Measurements from ENCODE around the gene NEDD4.

Gene NEDD4

GRCh38 chr15:55819397-55820034 is 173.9 kb downstream of the NEDD4 start:
- POLR2A ChIA-PET, result interaction anchor here (0.6 kb wide), 1 partner anchor 73 kb away, joined by 4 read pairs; no protein-coding TSS in a partner anchor
- Histone ChIP-seq H3K27ac (ENCODE audit: insufficient read depth in 1 of 2, low read depth in 1 of 2, low read length in 2 of 2, poor library complexity in 1 of 2, severe bottlenecking in 2 of 2) (no peak overlapping the region), H3K36me3 (ENCODE audit: control insufficient read depth in 4 of 4, insufficient read depth in 4 of 4, low read length in 3 of 4) (no peaks in the 10 kb centered on the region), H3K9me3 (ENCODE audit: control extremely low read depth in 1 of 5, control insufficient read depth in 4 of 5, insufficient read depth in 2 of 5, low read depth in 1 of 5, low read length in 4 of 5) (no peaks in the 10 kb centered on the region), H3K27me3 (replicated peaks in 2 of 5; ENCODE audit: control insufficient read depth in 4 of 5, insufficient read depth in 5 of 5, low read length in 4 of 5) (no peaks in the 10 kb centered on the region), H3K4me1 (ENCODE audit: control extremely low read depth in 1 of 4, control insufficient read depth in 4 of 4, insufficient read depth in 4 of 4, low read length in 3 of 4) (no peaks in the 10 kb centered on the region), H3K4me3 (ENCODE audit: control insufficient read depth in 1 of 7, extremely low read depth in 1 of 7, insufficient read depth in 4 of 7, low read depth in 2 of 7, low read length in 6 of 7) (no peak overlapping the region)
- no peak for DNase-seq
- WGBS (ENCODE audit: insufficient coverage), result 97% methylated on average over 7 of the region's 10 CpGs
- CTCF ChIA-PET, result interaction anchor here (0.9 to 1.4 kb wide), 2 partner anchors 11 to 24 kb away, joined by 3 read pairs; no protein-coding TSS in a partner anchor

DNA sequence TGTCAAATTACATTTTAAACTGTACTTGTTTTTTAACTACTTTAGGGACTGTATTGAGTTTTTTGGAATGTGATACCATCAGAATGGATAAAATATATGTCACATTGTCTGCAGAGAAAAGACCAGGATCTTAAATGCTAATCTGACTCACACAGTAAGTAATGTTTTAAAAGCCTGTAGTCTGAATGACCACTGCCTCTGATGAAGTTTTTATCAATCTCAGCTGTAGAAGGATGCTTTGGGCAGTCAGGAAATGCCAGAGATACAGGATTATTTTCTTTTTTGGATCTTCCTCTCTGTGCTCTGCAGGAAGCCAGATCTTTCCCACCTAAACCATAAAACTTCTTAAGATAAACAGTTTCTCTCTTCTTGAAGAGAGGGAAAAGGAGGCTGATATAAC is 177.4 kb downstream of the NEDD4 start:
- Histone ChIP-seq H3K27ac (ENCODE audit: insufficient read depth in 1 of 2, low read depth in 1 of 2, low read length in 2 of 2, poor library complexity in 1 of 2, severe bottlenecking in 2 of 2) (no peak overlapping the region), H3K9me3 (ENCODE audit: control extremely low read depth in 1 of 5, control insufficient read depth in 4 of 5, insufficient read depth in 2 of 5, low read depth in 1 of 5, low read length in 4 of 5) (no peaks in the 10 kb centered on the region), H3K27me3 (replicated peaks in 2 of 5; ENCODE audit: control insufficient read depth in 4 of 5, insufficient read depth in 5 of 5, low read length in 4 of 5) (no peaks in the 10 kb centered on the region), H3K4me1 (ENCODE audit: control extremely low read depth in 1 of 4, control insufficient read depth in 4 of 4, insufficient read depth in 4 of 4, low read length in 3 of 4) (no peaks in the 10 kb centered on the region), H3K36me3 (ENCODE audit: control insufficient read depth in 4 of 4, insufficient read depth in 4 of 4, low read length in 3 of 4) (no peaks in the 10 kb centered on the region), H3K4me3 (ENCODE audit: control insufficient read depth in 1 of 7, extremely low read depth in 1 of 7, insufficient read depth in 4 of 7, low read depth in 2 of 7, low read length in 6 of 7) (no peak overlapping the region)
- no peak for DNase-seq
- ChIA-PET POLR2A (no interaction called here), CTCF (no interaction called here)

DNA sequence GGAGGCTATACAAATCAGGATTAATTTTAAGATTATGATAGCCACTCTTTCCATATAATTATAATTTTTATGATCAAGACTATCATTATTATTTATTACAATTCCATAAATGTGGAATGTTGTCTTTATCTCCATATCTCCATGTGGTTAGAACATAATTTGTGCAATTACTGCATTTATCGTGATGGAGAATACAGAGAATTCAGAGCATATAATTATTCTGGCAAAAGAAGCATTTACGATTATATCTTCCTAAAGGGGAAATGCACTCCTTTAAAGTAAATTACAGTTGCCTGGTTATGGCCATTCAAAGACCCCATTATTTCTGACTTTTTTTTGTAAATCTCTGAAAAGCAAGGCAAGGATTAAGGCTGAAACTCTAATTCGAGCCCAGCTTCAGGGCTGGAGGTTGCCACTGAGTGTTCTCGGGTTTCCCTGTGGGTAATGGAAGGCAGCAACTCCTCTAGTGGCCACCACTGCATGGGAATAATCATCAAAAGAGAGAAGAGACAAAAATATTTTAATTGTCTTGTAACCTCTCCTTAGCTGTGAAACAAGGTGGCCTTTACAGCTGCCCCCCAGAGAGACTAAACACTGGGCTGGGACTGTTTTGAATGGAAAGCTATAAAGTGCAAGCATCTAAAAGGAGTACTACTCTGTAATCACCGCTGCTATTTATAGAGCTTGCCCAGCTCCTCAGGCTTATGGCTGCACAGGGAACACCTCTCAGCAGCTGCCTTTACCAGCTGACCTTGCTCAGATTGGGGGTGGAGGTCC is 190.6 kb downstream of the NEDD4 start:
- ChIA-PET CTCF (interaction anchor here (0.6 to 2.3 kb wide), 2 partner anchors 29 to 1879 kb away, joined by 4 to 8 read pairs; no protein-coding TSS in a partner anchor), POLR2A (interaction anchor here (0.7 kb wide), 1 partner anchor 1825 kb away, joined by 4 read pairs; no protein-coding TSS in a partner anchor)
- Histone ChIP-seq H3K4me3 (ENCODE audit: control insufficient read depth in 1 of 7, extremely low read depth in 1 of 7, insufficient read depth in 4 of 7, low read depth in 2 of 7, low read length in 6 of 7) (no peak overlapping the region), H3K36me3 (ENCODE audit: control insufficient read depth in 4 of 4, insufficient read depth in 4 of 4, low read length in 3 of 4) (no peaks in the 10 kb centered on the region), H3K27me3 (replicated peaks in 2 of 5; ENCODE audit: control insufficient read depth in 4 of 5, insufficient read depth in 5 of 5, low read length in 4 of 5) (no peaks in the 10 kb centered on the region), H3K9me3 (ENCODE audit: control extremely low read depth in 1 of 5, control insufficient read depth in 4 of 5, insufficient read depth in 2 of 5, low read depth in 1 of 5, low read length in 4 of 5) (no peaks in the 10 kb centered on the region), H3K4me1 (ENCODE audit: control extremely low read depth in 1 of 4, control insufficient read depth in 4 of 4, insufficient read depth in 4 of 4, low read length in 3 of 4) (no peaks in the 10 kb centered on the region), H3K27ac (ENCODE audit: insufficient read depth in 1 of 2, low read depth in 1 of 2, low read length in 2 of 2, poor library complexity in 1 of 2, severe bottlenecking in 2 of 2) (no peak overlapping the region)
- DNase-seq, result no peak
- WGBS (ENCODE audit: insufficient coverage), result 97% methylated on average over 5 of the region's 5 CpGs

DNA sequence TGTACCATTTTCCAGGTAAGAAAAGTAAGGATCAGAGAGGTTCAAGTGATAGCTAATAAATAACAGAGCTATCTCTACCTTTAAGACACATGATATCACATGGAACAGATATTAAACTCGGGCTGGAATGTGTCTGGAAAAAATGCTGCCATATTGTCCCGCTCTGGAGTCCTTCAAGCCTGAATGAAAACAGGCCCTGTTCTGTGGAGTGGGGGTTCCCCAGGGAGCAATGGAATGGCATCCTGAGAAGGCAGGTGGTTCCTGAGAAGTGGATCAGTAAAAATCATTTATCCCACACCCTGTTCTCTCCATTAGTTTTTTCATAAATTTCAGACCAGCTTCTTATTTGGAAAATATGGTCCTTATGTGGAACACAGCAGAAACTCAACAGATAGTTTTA is 193.2 kb downstream of the NEDD4 start:
- ChIA-PET CTCF (interaction anchor here (1.0 to 1.8 kb wide), 3 partner anchors 21 to 156 kb away, joined by 3 to 6 read pairs (median 4); no protein-coding TSS in a partner anchor), POLR2A (no interaction called here)
- DNase-seq, result no peak
- H3K27me3 ChIP-seq (replicated peaks in 2 of 5; ENCODE audit: control insufficient read depth in 4 of 5, insufficient read depth in 5 of 5, low read length in 4 of 5), result no peaks in the 10 kb centered on the region
- H3K27ac ChIP-seq (ENCODE audit: insufficient read depth in 1 of 2, low read depth in 1 of 2, low read length in 2 of 2, poor library complexity in 1 of 2, severe bottlenecking in 2 of 2), result no peak overlapping the region
- H3K36me3 ChIP-seq (ENCODE audit: control insufficient read depth in 4 of 4, insufficient read depth in 4 of 4, low read length in 3 of 4), result no peaks in the 10 kb centered on the region
- 100% methylated on average over 1 of the region's 2 CpGs for WGBS (ENCODE audit: insufficient coverage)
- no peak overlapping the region for H3K4me3 ChIP-seq (ENCODE audit: control insufficient read depth in 1 of 7, extremely low read depth in 1 of 7, insufficient read depth in 4 of 7, low read depth in 2 of 7, low read length in 6 of 7)
- no peaks in the 10 kb centered on the region for H3K9me3 ChIP-seq (ENCODE audit: control extremely low read depth in 1 of 5, control insufficient read depth in 4 of 5, insufficient read depth in 2 of 5, low read depth in 1 of 5, low read length in 4 of 5)
- no peaks in the 10 kb centered on the region for H3K4me1 ChIP-seq (ENCODE audit: control extremely low read depth in 1 of 4, control insufficient read depth in 4 of 4, insufficient read depth in 4 of 4, low read length in 3 of 4)

DNA sequence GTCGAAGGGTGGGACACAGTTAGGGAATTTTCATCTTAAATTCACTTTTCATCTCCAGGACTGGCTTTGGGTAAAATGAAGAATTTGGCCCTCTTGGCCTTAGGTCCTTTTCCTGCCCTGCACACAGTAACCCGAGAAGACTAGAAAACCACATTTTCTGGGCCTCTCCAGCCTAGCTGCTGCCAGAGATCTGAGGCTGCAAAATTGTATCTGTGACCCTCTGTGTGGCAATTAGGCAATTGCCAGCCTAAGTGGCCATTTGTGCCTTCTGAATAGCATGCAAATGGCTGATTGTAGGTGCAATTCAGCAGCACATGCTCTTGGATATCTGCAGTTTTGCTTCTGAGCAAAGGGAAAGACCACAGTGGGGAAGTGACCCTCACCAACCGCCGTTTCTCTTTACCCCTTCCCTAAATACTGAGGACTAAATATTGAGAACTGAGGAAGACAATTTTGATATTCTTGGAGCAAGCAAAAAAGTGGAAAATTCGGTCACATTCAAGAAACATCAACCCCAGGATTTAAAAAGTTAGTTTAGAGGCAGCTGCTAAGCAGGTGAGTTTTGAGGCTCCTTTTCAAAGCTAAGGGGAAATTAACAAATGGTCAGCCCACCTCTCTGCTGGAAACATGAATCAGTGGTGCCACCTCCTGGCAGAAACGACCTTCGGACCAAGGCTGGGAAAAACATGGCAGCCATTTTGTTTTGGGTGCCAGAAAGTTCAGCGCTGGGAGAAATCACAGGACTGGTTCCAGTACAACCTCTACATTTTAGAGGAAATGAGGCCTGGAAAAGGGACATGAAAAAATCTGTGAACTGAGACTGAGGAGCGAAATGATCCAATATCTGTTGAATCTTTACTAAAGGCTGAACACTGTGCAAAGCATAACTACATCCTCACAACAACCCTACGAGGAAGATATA is 193.9 kb downstream of the NEDD4 start:
- Histone ChIP-seq H3K27ac (ENCODE audit: insufficient read depth in 1 of 2, low read depth in 1 of 2, low read length in 2 of 2, poor library complexity in 1 of 2, severe bottlenecking in 2 of 2) (no peak overlapping the region), H3K36me3 (ENCODE audit: control insufficient read depth in 4 of 4, insufficient read depth in 4 of 4, low read length in 3 of 4) (no peaks in the 10 kb centered on the region), H3K4me3 (ENCODE audit: control insufficient read depth in 1 of 7, extremely low read depth in 1 of 7, insufficient read depth in 4 of 7, low read depth in 2 of 7, low read length in 6 of 7) (no peak overlapping the region), H3K27me3 (replicated peaks in 2 of 5; ENCODE audit: control insufficient read depth in 4 of 5, insufficient read depth in 5 of 5, low read length in 4 of 5) (no peaks in the 10 kb centered on the region), H3K4me1 (ENCODE audit: control extremely low read depth in 1 of 4, control insufficient read depth in 4 of 4, insufficient read depth in 4 of 4, low read length in 3 of 4) (no peaks in the 10 kb centered on the region), H3K9me3 (ENCODE audit: control extremely low read depth in 1 of 5, control insufficient read depth in 4 of 5, insufficient read depth in 2 of 5, low read depth in 1 of 5, low read length in 4 of 5) (no peaks in the 10 kb centered on the region)
- peak; percentile 36 to 53 (median 42) for DNase-seq
- 36% methylated on average over 5 of the region's 10 CpGs for WGBS (ENCODE audit: insufficient coverage)
- CTCF ChIA-PET, result interaction anchor here (0.6 to 1.3 kb wide), 5 partner anchors 10 to 155 kb away, joined by 3 to 4 read pairs (median 3); no protein-coding TSS in a partner anchor
- POLR2A ChIA-PET, result no interaction called here

DNA sequence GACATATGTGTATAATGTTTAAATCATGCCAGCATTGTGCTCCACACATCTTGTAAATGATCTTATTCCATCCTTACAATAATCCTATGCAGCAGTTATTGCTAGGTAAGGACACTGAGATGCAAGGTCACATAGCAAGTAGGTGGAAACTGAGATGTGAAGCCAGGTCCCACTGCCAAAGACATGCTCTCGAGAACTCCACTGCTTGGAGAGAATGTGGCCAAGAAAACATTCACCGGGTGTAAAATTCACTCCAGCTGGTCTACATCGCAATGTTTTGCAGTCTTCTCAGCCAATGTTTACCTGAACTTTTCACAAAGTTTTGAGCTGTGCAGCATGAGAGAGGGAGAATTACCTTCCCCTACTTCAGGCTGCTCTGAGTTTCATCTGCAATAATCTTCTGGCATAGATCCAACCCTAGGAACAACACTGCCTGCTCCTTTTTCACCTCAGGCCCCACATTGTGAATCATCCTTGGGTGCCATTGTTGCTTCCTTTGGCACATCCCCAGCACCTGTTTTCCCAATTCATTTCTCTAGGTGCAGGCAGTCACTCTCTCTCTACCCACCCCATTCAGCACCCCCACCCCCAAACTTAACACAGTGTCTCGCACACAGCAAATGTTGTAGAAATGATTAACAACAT is 197.0 kb downstream of the NEDD4 start:
- no peak overlapping the region for H3K4me3 ChIP-seq (ENCODE audit: control insufficient read depth in 1 of 7, extremely low read depth in 1 of 7, insufficient read depth in 4 of 7, low read depth in 2 of 7, low read length in 6 of 7)
- CTCF ChIA-PET, result interaction anchor here (0.9 kb wide), 1 partner anchor 146 kb away, joined by 3 read pairs; no protein-coding TSS in a partner anchor
- WGBS (ENCODE audit: insufficient coverage), result 100% methylated on average over 4 of the region's 4 CpGs
- H3K4me1 ChIP-seq (ENCODE audit: control extremely low read depth in 1 of 4, control insufficient read depth in 4 of 4, insufficient read depth in 4 of 4, low read length in 3 of 4), result no peaks in the 10 kb centered on the region
- H3K27me3 ChIP-seq (replicated peaks in 2 of 5; ENCODE audit: control insufficient read depth in 4 of 5, insufficient read depth in 5 of 5, low read length in 4 of 5), result no peaks in the 10 kb centered on the region
- DNase-seq, result no peak
- POLR2A ChIA-PET, result no interaction called here
- no peak overlapping the region for H3K27ac ChIP-seq (ENCODE audit: insufficient read depth in 1 of 2, low read depth in 1 of 2, low read length in 2 of 2, poor library complexity in 1 of 2, severe bottlenecking in 2 of 2)
- peaks cover 0 to 7% (median 0%) of the 10 kb centered on the region in 5 experiments for H3K9me3 ChIP-seq (ENCODE audit: control extremely low read depth in 1 of 5, control insufficient read depth in 4 of 5, insufficient read depth in 2 of 5, low read depth in 1 of 5, low read length in 4 of 5)
- H3K36me3 ChIP-seq (ENCODE audit: control insufficient read depth in 4 of 4, insufficient read depth in 4 of 4, low read length in 3 of 4), result no peaks in the 10 kb centered on the region
